Right atrium auricular region (tissue), 2 donors: ENCODE data around the gene LRRC18. TPM values are rescaled to one million over a fixed set of nuclear protein-coding genes. Genes with fewer than 3 reads are reported as not detected.

Experiments used
- DNase-seq: peaks from one replicate; pipeline ENCODE4 v3.0.0-alpha.2; 2019; ENCODE audit warnings: low spot score
- H3K27ac ChIP-seq, 2 donors: fragments of 200-600 bp; sonication (generic); 1 replicate in 1 of 2; 2 replicates in 1 of 2; pipeline ENCODE4 v1.5.1; 2016 to 2019
- H3K27me3 ChIP-seq, 2 donors: fragments of 200-600 bp; sonication (generic); one replicate each; pipeline versions ENCODE4 v1.5.1 to v1.6.0; 2017 to 2019
- H3K36me3 ChIP-seq: fragments of 200-600 bp; sonication (generic); one replicate; pipeline ENCODE4 v1.5.1; 2016
- H3K4me1 ChIP-seq, 2 donors: fragments of 200-600 bp; sonication (generic); one replicate each; pipeline versions ENCODE4 v1.5.1 to v1.6.0; 2017 to 2019
- H3K4me3 ChIP-seq, 2 donors: fragments of 200-600 bp; sonication (generic); 1 replicate in 1 of 2; 2 replicates in 1 of 2; pipeline ENCODE4 v1.5.1; 2017 to 2019; ENCODE audit warnings: mild to moderate bottlenecking in 1 of 2, moderate library complexity in 1 of 2
- H3K9me3 ChIP-seq, 2 donors: fragments of 200-600 bp; sonication (generic); one replicate each; pipeline ENCODE4 v1.5.1; 2019
- total RNA-seq, 2 donors: library from RNA; depleted of rRNA; stranded (reverse); fragments of >200 nt; gene quantifications; one replicate each; pipeline ENCODE4 v1.1.0, GENCODE V29; 2016
- TF ChIP-seq, protein P1 (sequence below), 2 donors: fragments of 200-600 bp; sonication (generic); IDR thresholded peaks; one replicate each; pipeline ENCODE4 v1.5.1; 2019; ENCODE audit warnings: antibody characterized with exemption in 2 of 2

The LRRC18 gene
- total RNA-seq, 2 donors from 2014 or later: not detected

DNA sequence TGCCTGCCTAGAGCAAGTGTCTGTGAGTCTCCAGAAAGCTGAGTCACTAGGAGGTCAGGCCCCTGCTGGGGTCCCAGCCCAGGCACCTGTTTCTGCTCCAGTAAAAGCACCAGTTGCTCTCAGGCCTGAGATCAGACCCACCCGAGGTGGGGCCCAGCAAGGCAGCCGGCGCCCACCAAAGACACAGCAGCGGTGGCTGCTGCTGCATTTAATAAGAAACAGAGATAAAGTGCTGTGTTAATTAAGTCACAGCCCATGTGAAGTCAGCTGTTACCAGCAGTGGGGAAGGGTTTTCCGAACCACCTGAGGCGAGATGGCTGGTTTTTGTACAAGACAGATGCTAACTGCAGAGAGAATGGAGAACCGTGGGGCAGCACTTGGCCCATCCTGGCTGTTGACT lies 12.1 kb upstream of the LRRC18 start:
- H3K27me3 ChIP-seq: no peaks in the 10 kb centered on the region
- H3K36me3 ChIP-seq: no peaks in the 10 kb centered on the region
- H3K27ac ChIP-seq: no peak overlapping the region
- H3K4me3 ChIP-seq: no peak overlapping the region
- no peaks in the 10 kb centered on the region for H3K4me1 ChIP-seq
- no peak for DNase-seq
- H3K9me3 ChIP-seq: no peaks in the 10 kb centered on the region
- TF ChIP-seq, protein P1, sequence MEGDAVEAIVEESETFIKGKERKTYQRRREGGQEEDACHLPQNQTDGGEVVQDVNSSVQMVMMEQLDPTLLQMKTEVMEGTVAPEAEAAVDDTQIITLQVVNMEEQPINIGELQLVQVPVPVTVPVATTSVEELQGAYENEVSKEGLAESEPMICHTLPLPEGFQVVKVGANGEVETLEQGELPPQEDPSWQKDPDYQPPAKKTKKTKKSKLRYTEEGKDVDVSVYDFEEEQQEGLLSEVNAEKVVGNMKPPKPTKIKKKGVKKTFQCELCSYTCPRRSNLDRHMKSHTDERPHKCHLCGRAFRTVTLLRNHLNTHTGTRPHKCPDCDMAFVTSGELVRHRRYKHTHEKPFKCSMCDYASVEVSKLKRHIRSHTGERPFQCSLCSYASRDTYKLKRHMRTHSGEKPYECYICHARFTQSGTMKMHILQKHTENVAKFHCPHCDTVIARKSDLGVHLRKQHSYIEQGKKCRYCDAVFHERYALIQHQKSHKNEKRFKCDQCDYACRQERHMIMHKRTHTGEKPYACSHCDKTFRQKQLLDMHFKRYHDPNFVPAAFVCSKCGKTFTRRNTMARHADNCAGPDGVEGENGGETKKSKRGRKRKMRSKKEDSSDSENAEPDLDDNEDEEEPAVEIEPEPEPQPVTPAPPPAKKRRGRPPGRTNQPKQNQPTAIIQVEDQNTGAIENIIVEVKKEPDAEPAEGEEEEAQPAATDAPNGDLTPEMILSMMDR (IDR thresholded peaks at IDR 0.05): no peak

DNA sequence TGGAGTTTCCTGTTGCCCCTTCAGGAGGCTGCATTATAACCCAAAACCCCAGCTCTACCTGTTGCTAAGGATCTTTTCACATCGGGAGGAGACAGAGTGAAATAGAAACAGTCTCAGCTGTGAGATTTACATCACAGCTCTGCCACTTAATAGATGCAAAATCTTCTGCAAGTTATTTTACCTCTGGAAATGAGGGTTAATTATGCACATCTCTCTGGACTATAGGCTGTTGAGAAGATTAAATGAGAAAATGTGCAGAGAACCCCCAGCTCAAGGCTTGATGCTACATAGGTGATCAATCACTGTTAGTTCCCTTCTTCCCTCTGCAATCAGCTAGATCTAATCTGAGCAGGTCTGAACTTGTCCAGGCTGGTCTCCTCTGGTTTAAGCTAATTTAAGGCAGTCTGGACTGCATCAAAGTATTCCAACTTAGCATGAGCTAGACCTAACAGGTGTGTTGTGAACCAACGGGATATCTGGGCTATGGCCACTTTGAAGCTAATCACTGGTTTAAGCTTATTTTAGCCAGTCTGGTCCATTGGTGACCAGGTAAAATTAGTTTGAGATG lies 8.9 kb upstream of the LRRC18 start:
- Histone ChIP-seq H3K27me3 (no peaks in the 10 kb centered on the region), H3K4me3 (no peak overlapping the region), H3K9me3 (no peaks in the 10 kb centered on the region), H3K27ac (no peak overlapping the region), H3K4me1 (no peaks in the 10 kb centered on the region), H3K36me3 (no peaks in the 10 kb centered on the region)
- TF ChIP-seq, protein P1 (IDR thresholded peaks at IDR 0.05): no peak
- DNase-seq: no peak

DNA sequence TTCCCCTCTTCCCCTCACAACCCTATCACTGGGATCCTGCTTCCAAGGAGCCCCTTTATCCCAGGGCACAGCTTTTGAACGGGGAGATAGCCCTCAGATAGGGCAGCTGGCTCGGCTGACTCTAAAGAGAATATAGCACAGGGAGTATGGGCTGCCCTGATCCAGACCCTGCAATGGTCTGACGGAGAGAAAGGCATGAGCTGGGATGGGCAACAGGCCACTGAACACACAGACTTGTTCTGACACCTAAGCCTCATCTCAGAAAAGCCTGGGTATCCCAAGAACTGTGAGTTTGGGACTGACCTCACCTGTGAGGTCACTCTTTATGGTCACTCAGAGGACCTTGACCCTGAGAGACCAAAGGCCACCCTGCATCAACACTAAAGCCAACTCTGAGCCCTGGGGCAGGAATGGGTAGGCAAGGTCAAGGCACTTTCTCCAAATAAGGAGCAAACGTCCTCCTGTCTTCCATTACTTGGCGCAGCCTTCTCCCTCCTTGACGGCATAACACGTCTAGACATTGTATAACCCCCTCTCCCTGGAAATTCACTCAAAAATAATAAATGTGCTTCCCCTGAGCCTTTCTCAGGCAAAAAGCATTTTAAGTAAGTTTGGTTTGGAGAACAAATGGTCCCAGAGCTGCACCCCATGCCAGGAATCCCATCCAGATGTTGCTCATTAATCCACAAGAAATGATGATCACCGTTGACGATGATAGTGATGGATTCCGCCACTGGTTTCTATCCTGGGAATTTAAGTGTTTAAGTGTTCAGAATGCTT lies 8.2 kb upstream of the LRRC18 start:
- H3K27me3 ChIP-seq: no peaks in the 10 kb centered on the region
- no peaks in the 10 kb centered on the region for H3K9me3 ChIP-seq
- TF ChIP-seq, protein P1 (IDR thresholded peaks at IDR 0.05): no peak
- no peak overlapping the region for H3K27ac ChIP-seq
- no peak overlapping the region for H3K4me3 ChIP-seq
- no peaks in the 10 kb centered on the region for H3K36me3 ChIP-seq
- H3K4me1 ChIP-seq: no peaks in the 10 kb centered on the region
- DNase-seq: no peak

DNA sequence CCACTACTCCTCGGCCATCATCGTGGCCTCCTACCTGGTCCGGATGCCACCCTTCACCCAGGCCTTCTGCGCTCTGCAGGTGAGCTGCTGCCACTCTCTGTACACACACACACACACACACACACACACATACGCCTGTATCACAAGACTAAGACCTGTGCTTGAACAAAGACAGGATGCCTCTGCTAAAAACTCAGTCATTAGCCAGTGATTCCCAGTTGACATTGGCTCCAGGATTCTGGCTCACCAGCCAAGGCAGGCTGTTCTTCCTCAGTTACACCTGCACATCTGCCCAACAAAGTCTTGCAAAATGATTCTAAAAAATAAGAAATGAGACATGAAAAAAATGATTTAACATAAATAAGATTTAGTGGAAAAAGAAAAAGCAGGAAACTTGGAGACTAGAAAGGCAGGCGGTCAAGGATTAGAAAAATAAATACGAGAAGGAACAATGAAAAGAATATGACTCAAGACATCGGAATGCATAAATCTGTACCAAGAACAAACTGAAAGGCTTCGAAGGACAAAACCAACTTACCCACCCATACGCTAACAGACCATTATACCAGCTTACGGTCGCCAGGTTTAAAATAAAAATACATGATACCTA lies 7.4 kb upstream of the LRRC18 start:
- Histone ChIP-seq H3K27me3 (no peaks in the 10 kb centered on the region), H3K4me3 (no peak overlapping the region), H3K9me3 (no peaks in the 10 kb centered on the region), H3K27ac (no peak overlapping the region), H3K36me3 (no peaks in the 10 kb centered on the region), H3K4me1 (no peaks in the 10 kb centered on the region)
- DNase-seq: no peak
- TF ChIP-seq, protein P1 (IDR thresholded peaks at IDR 0.05): no peak

DNA sequence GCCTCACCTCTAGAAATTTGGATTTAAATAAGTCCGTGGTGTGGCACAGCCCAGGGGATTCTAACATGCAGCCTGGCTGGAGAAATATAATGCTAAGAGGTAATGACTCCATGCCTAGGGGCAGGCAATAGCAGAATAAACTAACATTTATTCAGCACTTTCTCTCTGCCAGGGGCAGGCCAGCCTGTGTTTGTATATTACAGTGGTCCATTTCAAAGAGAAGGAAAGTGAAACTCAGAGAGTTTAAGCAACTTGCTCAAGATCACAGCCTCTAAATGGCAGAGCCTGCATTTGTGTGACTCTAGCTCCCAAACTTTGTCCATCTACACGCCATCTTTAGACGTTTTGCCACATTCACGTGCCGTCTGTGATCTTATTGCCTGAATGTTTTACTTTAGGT lies 6.7 kb upstream of the LRRC18 start:
- Histone ChIP-seq H3K27me3 (no peaks in the 10 kb centered on the region), H3K27ac (no peak overlapping the region), H3K36me3 (no peaks in the 10 kb centered on the region), H3K4me3 (no peak overlapping the region), H3K4me1 (no peaks in the 10 kb centered on the region), H3K9me3 (no peaks in the 10 kb centered on the region)
- TF ChIP-seq, protein P1 (IDR thresholded peaks at IDR 0.05): no peak
- DNase-seq: no peak
